ENCODE measurements around the gene CLIC5.

The CLIC5 gene

GRCh38 chr6:46022106-46022948 is 6.7 kb upstream of the CLIC5 start:
- TF ChIP-seq EZH2 (IDR thresholded peaks at IDR 0.05; ENCODE audit: borderline replicate concordance, low read length) (no peak), CTCF (IDR thresholded peaks at IDR 0.05; ENCODE audit: low read length) (no peak)
- no peaks in the 10 kb centered on the region for H3F3A ChIP-seq (ENCODE audit: insufficient read depth, low read length)

GRCh38 chr6:46017726-46018125 is 2.1 kb upstream of the CLIC5 start:
- H4K20me1 ChIP-seq (ENCODE audit: insufficient read depth, low read length): no peaks in the 10 kb centered on the region
- H3K4me3 ChIP-seq (ENCODE audit: low read depth, low read length, poor library complexity, severe bottlenecking): no peak overlapping the region
- TF ChIP-seq EZH2 (IDR thresholded peaks at IDR 0.05; ENCODE audit: borderline replicate concordance, low read length) (no peak), CTCF (IDR thresholded peaks at IDR 0.05; ENCODE audit: low read length) (no peak)

More at GRCh38 chr6:46022106-46022948, 6.7 kb upstream of the CLIC5 start:
- no peaks in the 10 kb centered on the region for H3K36me3 ChIP-seq (ENCODE audit: insufficient read depth, low read length)
- no peaks in the 10 kb centered on the region for H3K9me3 ChIP-seq (ENCODE audit: low read length)
- H2AFZ ChIP-seq (ENCODE audit: low read length): no peak overlapping the region
- H3K79me2 ChIP-seq (ENCODE audit: insufficient read depth, low read length): no peaks in the 10 kb centered on the region
- H4K20me1 ChIP-seq (ENCODE audit: insufficient read depth, low read length): no peaks in the 10 kb centered on the region
- H3K9ac ChIP-seq (ENCODE audit: low read length): no peak overlapping the region
- no peak overlapping the region for H3K27ac ChIP-seq (ENCODE audit: low read depth, low read length, poor library complexity, severe bottlenecking)
- no peaks in the 10 kb centered on the region for H3K4me1 ChIP-seq (ENCODE audit: insufficient read depth, low read length, severe bottlenecking)
- no peaks in the 10 kb centered on the region for H3K27me3 ChIP-seq (ENCODE audit: insufficient read depth, low read length)
- H3K4me2 ChIP-seq (ENCODE audit: low read length): no peak overlapping the region
- H3K9me2 ChIP-seq (ENCODE audit: low read depth, low read length): no peaks in the 10 kb centered on the region
- no peak overlapping the region for H3K4me3 ChIP-seq (ENCODE audit: low read depth, low read length, poor library complexity, severe bottlenecking)

GRCh38 chr6:46016063-46016608 is 476 bp upstream of the CLIC5 start:
- Histone ChIP-seq H3K9me2 (ENCODE audit: low read depth, low read length) (no peaks in the 10 kb centered on the region), H2AFZ (ENCODE audit: low read length) (no peak overlapping the region), H3K4me1 (ENCODE audit: insufficient read depth, low read length, severe bottlenecking) (no peaks in the 10 kb centered on the region), H3K9ac (ENCODE audit: low read length) (no peak overlapping the region), H3K36me3 (ENCODE audit: insufficient read depth, low read length) (no peaks in the 10 kb centered on the region), H3K4me3 (ENCODE audit: low read depth, low read length, poor library complexity, severe bottlenecking) (no peak overlapping the region), H3K4me2 (ENCODE audit: low read length) (no peak overlapping the region), H3K27ac (ENCODE audit: low read depth, low read length, poor library complexity, severe bottlenecking) (no peak overlapping the region), H3K9me3 (ENCODE audit: low read length) (no peaks in the 10 kb centered on the region), H4K20me1 (ENCODE audit: insufficient read depth, low read length) (no peaks in the 10 kb centered on the region), H3F3A (ENCODE audit: insufficient read depth, low read length) (no peaks in the 10 kb centered on the region), H3K27me3 (ENCODE audit: insufficient read depth, low read length) (no peaks in the 10 kb centered on the region), H3K79me2 (ENCODE audit: insufficient read depth, low read length) (no peaks in the 10 kb centered on the region)
- TF ChIP-seq CTCF (IDR thresholded peaks at IDR 0.05; ENCODE audit: low read length) (no peak), EZH2 (IDR thresholded peaks at IDR 0.05; ENCODE audit: borderline replicate concordance, low read length) (no peak)

More at GRCh38 chr6:46017726-46018125, 2.1 kb upstream of the CLIC5 start:
- no peak overlapping the region for H3K9ac ChIP-seq (ENCODE audit: low read length)
- no peaks in the 10 kb centered on the region for H3K9me2 ChIP-seq (ENCODE audit: low read depth, low read length)
- H3K79me2 ChIP-seq (ENCODE audit: insufficient read depth, low read length): no peaks in the 10 kb centered on the region
- H3K27me3 ChIP-seq (ENCODE audit: insufficient read depth, low read length): no peaks in the 10 kb centered on the region
- no peak overlapping the region for H2AFZ ChIP-seq (ENCODE audit: low read length)
- no peaks in the 10 kb centered on the region for H3K36me3 ChIP-seq (ENCODE audit: insufficient read depth, low read length)
- no peak overlapping the region for H3K27ac ChIP-seq (ENCODE audit: low read depth, low read length, poor library complexity, severe bottlenecking)
- H3K4me1 ChIP-seq (ENCODE audit: insufficient read depth, low read length, severe bottlenecking): no peaks in the 10 kb centered on the region
- no peak overlapping the region for H3K4me2 ChIP-seq (ENCODE audit: low read length)
- no peaks in the 10 kb centered on the region for H3K9me3 ChIP-seq (ENCODE audit: low read length)
- no peaks in the 10 kb centered on the region for H3F3A ChIP-seq (ENCODE audit: insufficient read depth, low read length)
